GM19328 (cell line): ENCODE data around the gene PEX12.
"Not testable (repeated sequence)": the region's sequence is repeated elsewhere in the genome, so short reads cannot be mapped to it uniquely, and the experiment has no call there.

ENCODE experiments used
- ATAC-seq: cut with Tn5 transposase; IDR thresholded peaks from one replicate; pipeline ENCODE4 v1.9.1; 2021; ENCODE audit warnings: mild to moderate bottlenecking, moderate library complexity; ENCODE audit not compliant: unreplicated experiment

Gene PEX12

DNA sequence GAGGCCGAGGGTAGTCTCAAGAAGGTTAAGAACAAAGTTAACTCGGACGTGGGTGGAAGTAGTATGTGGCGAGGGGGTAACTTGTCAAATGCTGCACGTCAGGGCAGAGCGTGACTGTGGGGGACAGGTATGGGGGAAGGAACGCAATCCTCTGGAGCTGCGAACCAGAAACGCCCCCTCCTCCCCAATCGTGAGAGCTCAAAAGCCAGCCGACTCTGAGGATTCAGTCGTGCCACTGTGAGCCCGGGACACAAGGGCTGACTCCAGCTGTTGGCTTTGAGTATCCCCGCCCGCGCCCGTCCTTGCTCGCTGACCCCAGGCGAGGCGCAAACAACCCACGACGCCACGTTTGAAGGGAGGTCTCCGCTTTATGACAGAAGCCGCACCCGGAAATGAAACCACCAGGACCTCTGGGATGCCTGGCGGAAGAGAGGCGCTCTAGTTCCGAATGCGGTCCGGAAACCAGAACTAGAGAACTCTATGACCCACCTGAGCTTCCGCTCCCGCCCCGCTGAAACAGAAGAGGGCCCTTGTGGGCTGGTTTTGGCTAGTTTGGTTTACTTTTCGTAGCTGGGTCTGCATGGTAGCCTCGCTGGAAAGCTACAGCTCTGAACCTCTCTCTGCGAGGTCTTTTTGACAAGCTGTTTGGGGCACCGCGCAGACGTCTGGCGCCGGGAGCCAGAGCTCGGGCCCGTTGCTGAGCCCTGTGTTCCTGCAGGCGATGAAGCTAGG, at the start of gene PEX12:
Gene PEX12, minus strand, starts transcription at position 375 of the 732 bp plus-strand sequence. CDS start 550 bp downstream, outside the sequence.
- ATAC-seq = peak; percentile 90

DNA sequence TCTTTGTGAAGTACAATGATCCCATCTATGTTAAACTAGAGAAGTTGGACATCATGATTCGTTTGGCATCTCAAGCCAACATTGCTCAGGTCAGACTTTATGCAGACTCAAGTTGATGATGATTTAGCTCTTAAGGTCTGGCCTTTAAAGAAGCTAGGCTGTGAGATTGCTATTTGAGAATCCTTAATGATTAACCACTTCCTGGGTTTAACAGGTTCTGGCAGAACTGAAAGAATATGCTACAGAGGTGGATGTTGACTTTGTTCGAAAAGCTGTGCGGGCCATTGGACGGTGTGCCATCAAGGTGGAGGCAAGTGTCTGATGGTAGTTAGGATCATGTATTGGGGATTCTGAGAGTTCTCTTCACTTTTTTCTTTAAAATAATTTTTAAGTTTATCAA, 49.0 kb upstream of the PEX12 start:
- ATAC-seq = no peak

DNA sequence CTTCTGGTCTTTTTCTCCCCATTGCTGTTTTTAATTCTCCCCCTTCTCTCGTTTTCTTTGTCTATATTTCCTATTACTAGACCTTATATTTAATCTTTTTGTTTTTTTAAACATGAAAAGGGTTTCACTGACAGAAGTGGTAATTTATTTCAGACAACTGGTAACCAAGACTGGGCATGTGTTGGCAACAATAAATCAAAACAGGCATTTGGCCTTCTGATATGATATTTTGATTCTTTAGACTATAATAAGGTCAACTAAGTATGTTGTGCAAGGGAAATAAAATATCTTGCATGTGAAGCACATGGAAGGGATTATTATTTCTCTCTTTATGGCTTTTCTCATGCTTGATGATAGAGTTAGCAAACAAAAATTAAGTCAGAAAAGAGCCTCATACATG, 43.4 kb upstream of the PEX12 start:
- no peak for ATAC-seq

DNA sequence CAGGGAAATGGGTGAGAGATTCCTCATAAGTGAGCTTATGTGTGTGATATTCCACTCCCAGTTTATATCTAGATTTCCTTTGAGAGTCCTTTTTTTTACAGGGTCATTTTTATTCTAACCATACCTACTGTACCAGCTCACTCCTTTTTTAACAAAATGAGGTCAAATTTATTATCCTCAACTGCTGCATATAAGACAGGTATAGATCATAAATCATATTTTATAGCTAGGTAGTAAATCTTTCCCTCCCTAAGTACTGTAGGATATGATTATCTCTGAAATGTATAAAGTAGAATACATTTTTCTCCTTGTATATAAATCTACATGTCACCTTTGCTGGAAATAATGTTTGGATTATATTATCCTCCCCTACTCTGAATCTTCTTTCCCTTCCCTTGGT, 40.3 kb upstream of the PEX12 start:
- no peak for ATAC-seq

DNA sequence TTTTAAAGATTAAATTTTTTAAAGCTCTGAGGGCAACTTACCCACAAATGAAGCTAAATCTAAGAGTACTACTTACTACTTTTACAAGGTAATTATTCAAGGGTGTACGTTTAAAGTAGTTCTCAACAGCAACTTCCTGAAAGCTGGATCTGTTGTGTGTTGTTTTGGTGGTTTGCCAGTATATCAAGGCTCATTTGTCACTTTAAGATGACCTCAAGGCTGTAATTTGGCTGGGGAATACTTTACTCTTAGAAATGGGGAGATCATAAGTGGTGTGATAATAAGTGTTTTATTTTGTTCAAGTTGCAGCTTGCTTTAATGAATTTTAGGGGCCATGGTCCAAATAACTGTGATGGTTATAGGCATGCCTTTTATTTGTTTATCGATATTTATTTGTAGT, 39.1 kb upstream of the PEX12 start:
- ATAC-seq = no peak

DNA sequence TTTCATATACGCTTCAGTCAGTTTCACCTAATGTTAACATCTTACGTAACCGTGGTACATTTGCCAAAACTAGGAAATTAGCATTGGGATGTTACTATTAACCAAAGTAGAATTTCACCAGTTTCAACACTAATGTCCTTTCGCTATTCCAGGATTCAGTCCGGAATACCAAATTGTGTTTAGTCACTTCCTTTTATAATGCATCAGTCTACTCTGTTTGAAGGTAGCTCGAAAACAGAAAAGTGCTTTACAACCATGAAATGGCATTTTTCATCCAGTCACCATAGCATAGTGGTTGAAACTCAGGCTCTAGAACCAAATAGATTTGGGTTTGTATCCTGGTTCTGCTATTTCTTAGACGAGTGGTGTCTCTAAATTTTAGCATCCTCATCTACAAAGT, 38.2 kb upstream of the PEX12 start:
- ATAC-seq = no peak

DNA sequence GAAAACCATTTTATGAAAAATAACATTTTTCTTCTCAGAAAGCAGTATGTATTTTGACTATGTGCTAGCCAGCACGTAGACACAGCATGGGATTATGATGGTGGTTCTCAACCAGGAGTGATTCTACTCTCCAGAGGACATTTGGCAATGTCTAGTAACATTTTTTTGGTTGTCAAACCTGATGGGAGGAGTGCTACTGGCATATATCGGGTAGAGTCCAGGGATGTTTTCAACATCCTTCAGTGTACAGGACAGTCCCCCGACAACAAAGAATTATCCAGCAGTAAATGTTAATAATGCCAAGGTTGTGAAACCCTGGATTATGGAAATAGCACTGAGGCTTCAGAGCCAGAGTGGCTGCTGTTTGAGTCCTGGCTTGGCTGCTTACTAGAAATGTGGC, 36.4 kb upstream of the PEX12 start:
- no peak for ATAC-seq

DNA sequence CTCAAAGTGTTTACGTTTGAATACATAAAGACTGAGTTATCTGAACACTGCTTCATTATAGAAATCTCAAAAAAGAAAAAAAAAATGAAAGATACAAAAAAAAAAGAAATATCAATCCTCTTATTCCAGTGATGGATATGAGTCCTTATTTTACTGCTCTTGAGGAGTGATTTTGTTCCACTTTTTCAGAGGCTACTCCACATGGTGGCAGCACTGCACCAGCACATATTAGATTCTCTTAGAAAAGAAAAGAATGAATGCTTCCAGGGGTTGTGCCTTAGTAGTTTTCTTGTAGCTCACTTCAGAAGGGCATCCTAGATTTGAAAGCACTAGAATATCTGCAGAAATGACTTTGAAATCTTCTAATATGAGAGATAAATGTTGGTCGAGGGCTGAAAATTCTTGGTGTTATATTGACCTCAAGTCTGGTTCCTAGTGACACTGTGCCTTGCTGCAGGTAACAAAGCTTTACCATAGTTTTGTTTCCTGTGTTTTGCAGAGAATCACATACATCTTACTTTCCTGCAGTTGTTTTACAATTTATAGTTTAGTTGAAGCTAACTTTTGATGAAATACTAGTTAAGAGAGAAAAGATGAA, 34.7 kb upstream of the PEX12 start:
- no peak for ATAC-seq

DNA sequence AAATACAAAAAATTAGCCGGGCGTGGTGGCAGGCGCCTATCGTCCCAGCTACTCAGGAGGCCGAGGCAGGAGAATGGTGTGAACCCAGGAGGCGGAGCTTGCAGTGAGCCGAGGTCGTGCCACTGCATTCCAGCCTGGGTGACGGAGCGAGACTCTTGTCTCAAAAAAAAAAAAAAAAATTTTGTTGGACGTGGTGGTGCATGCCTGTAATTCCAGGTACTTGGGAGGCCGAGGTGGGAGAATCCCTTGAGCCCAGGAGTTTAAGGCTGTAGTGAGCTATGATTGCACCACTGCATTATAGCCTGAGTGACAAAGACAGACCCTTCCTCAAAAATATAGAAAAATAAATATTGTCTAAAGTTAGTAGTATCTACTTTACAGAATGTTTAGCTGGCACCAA, 32.4 kb upstream of the PEX12 start:
- ATAC-seq = not testable (repeated sequence)

DNA sequence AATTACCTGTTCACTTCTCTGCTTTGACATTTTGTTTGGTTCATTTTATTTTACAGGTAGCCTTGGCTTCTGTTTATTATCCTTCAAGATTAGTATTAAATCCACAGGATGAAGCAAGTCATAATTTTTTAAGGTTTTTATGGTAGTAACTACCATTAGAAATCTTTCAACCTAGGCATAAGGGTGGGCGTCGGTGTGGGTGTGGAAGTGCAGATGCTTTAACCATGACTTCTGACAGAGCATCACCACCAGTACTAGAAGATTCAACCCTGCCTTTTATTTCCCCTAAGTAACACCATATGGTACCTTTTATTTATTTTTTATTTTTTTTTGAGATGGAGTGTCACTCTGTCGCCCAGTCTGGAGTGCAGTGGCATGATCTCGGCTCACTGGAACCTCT, 31.5 kb upstream of the PEX12 start:
- no peak for ATAC-seq

DNA sequence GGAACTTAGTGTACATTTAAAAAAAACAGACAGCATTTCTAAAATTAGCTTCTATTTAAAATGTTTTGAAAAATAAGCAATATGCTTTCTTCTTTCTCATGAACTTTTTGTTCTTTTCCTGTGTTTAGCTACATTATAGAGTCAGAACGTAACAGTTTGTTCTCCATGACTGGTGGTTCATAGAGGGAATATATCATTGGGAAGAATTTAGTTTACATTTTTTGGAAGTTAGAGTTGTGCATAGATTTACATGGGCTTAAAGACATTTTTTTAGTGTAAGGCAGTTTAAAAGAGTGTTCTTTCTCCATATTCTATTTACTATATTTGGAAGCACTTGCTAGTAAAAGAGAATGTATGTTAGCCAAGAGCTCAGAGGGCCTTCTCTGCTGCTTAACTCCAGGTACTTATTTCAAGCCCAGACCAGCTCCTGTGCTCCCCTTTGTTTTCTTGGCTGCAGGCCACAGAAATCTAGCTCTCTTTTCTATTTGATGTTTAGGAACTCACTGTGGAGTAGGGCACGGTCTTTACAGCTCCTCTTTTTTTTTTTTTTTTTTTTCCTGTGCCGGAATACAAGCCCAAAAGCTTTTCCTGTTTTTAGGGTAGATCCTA, 29.0 kb upstream of the PEX12 start:
- ATAC-seq = no peak

DNA sequence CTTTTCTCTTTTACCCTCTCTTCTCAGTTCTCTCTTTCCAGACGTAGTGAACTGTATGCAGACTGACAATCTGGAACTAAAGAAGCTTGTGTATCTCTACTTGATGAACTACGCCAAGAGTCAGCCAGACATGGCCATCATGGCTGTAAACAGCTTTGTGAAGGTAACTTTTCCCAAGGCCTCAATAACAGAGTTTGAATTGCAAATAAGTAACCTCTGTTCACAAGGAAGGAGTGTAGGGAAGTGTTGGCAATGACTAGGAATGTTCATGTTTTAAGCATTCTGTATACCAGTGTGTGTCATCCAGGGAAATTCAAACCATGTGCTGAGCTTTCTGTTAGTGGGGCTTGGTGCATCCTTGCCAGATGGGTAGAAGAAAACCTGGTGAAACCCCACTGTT, 27.3 kb upstream of the PEX12 start:
- no peak for ATAC-seq

DNA sequence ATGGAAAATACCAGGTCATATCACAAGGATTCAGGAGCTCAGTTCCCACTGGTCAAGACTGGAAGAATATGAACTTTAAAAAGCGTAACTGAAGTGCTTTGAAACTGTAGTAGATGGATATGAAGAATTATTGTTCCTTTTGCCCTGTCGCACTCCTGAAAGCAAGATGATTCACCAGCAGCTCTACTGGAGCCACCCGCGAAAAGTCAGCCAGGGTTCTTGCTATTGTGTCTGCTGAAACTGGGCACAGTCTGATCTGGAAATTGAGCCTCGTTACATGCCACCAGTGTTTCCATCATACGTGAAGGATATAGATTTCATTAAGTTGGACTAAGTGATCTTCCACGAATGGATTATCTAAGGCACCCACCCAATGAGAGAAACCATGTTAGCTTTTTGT, 25.3 kb upstream of the PEX12 start:
- no peak for ATAC-seq

DNA sequence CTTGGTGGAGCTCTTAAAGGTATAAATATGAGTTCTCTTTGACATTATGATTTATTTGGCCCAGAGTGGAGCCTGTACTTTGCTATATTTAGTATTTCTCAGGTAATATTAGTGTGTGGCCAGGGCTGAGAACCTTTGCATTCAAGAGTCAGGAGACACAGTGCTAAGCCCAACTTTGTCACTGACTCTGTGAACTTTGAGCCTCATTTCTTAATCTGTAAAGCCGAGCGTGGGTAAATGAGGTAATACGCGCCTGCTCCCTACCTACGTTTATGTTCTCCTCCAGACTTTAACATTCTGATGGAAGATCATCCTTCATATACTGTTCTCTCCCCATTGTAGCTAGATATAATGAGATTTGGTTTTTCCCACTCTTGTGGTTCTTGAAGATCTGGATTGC, 19.2 kb upstream of the PEX12 start:
- ATAC-seq = no peak

DNA sequence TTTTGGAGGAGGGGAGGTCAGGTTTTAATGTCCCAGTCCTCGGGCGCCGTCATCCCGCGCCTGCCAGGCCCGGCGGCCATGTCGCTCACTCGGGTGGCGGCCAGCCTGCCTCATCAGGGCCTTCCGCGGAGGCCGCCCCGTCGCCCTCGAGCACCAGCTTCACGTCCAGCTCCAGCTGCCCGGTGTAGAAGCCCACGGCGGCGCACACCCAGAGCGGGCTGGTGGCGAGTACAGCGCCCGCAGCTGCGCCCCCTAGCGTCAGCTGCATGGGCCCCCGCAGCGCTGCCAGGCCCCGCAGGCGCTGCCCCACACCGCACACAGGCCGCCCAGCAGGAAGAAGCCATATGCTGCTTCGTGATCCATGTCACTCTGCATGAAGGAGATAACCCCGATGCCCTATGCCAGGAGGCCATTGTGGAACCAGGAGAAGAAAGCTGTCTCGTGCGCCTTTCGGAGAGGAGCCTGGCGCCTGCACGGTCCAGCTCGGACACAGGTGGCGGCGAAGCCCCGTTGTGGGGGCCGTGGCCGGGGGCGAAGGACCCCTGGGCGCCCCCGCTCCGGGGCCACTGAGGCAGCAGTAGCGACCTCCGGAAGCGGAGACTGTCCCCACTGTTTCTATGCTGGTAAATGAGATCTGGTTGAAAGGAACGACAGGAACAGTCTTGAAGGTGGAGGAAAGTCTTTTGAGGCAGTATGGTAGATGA, 18.3 kb upstream of the PEX12 start:
- no peak for ATAC-seq

DNA sequence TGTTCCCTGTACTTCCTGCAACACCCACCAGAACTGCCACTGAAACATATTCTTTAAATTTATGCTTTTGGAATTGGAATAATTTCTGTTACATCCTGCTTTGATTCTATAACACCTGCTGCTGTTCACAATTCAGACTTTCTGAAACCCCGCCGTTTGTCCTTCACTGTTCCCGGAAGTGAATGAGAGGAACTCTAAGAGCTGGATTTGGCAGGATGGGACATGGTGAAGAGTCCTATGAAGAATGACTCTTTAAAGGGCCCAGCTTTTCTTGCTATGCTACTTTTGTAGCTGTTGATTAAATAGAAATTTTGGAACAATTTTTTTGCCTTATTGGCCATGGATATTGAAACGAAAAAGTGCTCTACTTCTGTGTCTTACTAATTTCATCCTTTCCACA, 17.7 kb upstream of the PEX12 start:
- no peak for ATAC-seq

DNA sequence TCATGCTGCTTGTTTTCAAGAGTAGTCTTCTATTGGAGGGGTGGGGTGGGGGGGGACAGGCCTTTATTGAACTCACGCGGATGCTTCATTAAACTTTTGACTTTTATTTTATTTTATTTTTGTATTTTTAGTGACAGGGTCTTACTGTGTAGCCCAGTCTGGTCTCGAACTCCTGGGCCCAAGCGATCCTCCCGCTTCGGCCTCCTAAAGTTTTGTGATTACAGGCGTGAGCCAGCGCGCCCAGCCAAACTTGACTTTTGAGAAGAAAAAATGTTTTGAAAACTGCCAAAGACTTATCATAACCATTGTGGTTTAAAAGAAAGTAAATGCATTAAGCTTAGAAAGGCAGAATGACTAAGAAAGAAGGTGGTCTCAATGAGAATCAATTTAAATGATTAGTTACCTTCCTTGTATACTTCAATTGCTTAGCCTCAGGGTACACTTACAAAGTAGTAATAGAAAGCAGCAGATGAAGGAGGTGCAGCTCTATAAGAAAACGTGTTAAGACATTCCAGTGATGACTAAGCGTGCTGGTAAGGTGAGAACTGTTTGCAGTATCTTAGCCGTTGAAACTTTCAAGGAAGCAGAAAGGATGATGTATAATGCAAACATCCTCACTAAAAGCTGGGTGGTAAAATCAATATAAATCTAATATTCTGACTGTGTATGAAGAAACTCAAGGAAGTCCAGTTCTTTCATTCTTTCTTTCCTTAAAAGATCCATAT, 10.0 kb upstream of the PEX12 start:
- no peak for ATAC-seq

DNA sequence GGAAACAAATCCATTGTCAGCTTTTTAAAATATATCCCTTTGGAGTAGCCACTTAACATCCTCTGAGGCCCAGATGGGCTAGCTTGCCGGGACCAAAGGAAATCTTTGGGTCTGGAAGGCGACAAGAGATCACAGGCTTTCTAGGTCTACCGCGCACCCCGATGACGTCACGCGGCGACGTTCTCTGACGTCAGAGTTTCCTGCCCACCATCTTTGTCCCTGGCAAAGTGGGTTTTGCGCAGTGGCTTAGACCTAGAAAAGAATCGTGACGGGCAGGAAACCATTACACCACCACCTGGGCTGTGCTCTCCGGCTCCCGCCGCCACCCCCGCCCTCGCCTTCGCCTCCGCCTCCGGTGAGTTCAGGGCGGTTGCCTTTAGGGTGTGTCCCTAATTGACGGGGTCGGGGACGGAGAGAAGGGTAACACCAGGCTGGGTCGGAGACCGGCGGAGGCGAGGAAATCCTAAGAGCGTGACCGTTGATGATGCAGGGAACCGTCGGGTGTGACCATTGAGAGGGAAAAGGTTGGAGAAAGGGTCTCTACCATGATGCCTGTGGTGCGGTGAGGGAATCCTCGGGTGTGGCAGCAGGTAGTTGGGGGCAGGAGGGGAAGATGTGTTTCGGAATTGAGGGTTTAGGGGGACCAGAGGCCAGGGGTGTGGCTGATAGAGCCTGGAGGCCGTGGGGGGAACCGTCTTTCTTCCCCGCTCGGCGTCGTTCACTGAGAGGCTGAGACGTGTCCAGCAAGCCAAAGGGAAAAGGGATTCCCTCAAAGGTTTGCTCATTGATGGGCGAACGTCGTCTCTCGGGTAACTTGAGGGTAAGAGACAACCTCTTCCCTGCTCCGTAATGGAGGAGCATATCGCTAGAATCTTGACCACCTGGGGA, 8.9 kb upstream of the PEX12 start, which contains the start of gene AP2B1:
Gene AP2B1, plus strand, starts transcription at position 249 of the 888 bp plus-strand sequence. CDS start 6,709 bp downstream, outside the sequence.
- peak; percentile 82 for ATAC-seq

DNA sequence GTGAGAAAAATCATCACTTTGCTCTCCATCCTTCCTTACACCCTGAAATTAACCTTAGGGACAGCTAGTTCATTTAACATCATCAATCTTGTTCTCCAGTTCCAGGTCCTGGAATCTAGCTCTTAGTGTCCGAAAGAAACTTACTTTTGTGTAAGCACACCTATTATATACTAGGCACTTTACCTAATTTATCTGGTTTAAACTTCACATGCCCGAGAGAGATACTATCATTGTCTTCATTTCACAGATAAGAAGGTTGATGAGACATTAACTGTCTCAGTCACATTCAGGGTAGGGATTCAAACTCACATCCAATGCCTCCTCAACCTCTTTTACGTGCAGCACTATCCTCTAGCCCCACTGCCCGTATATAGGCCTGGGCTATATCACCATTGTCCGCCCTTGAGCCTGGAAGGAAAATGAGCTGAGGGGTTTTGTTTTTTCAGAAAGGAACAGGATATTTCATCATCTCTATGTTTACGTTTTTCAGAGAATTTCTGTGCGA, 8.2 kb upstream of the PEX12 start:
- ATAC-seq = no peak

DNA sequence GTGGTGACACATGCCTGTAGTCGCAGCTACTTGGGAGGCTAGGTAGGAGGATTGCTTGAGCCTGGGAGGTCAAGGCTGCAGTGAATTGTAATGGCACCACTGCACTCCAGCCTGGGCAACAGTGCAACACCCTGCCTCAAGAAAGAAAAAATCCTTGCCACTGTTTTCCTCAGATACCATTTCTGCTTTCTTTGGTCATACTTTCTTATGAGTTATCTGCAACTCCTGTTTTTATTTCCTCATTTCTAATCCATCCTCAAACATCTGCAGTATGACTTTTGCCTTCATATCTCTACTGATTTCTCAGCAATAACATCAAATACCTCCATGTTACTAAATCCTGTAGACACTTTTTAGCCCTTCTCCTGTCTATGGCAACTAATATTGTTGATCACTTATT, 5.7 kb upstream of the PEX12 start:
- no peak for ATAC-seq
